ENCODE measurements around the gene UBE2Z.

- TF ChIP-seq CTCF (IDR thresholded peaks at IDR 0.05; ENCODE audit: low read length): no peak
- no peak for TF ChIP-seq EZH2 (optimal IDR thresholded peaks at IDR 0.05; ENCODE audit: low read depth, low read length)
- no peak for TF ChIP-seq EZH2phosphoT487 (IDR thresholded peaks at IDR 0.05; ENCODE audit: low read length)
Measured at GRCh38 chr17:48952904-48953303, 44.7 kb downstream of the UBE2Z start.
